GM12878 (cell line): ENCODE data around the gene TSPAN15. TPM values are rescaled to one million over a fixed set of nuclear protein-coding genes. Genes with fewer than 3 reads are reported as not detected.

Experiments
- ATAC-seq: fragments of 200-7000 bp; cut with Tn5 transposase; 3 replicates; pipeline ENCODE4 v1.9.1; 2020; ENCODE audit warnings: mild to moderate bottlenecking, moderate library complexity
- BruUV-seq: library from RNA; stranded (reverse); fragments of 400-500 nt; replicated peaks from 2 replicates; lab custom pipeline; 2021; lab: Mats Ljungman, UMichigan
- CTCF ChIA-PET: fragments of 300-600 bp; sonication (Branson Sonifier 250); formaldehyde crosslinking; extraction: SDS; loops from one replicate; lab custom pipeline; 2021; ENCODE audit warnings: inconsistent platforms; lab: Yijun Ruan, JAX
- POLR2A ChIA-PET: fragments of 350-600 bp; formaldehyde crosslinking; extraction: SDS; loops from one replicate; lab custom pipeline; 2021; ENCODE audit warnings: inconsistent platforms; lab: Charles Lee
- RAD21 ChIA-PET: fragments of 300-600 bp; sonication (Branson Sonifier 250); formaldehyde crosslinking; loops from one replicate; lab custom pipeline; 2023; ENCODE audit warnings: antibody characterized with exemption; ENCODE audit not compliant: unreplicated experiment; lab: Charles Lee
- SMC1A ChIA-PET: fragments of 300-600 bp; sonication (Branson Sonifier 250); formaldehyde crosslinking; loops from one replicate; lab custom pipeline; 2023; ENCODE audit not compliant: unreplicated experiment, uncharacterized antibody; lab: Charles Lee
- DNase-seq: peaks from one replicate; pipeline ENCODE4 v3.0.0-alpha.2; 2011; ENCODE audit warnings: low read depth, low spot score
- FAIRE-seq: peaks from 3 replicates; lab custom pipeline; 2011; peaks lifted over from hg19 to GRCh38; lab: Jason Lieb, UNC
- H2AFZ ChIP-seq: 2 replicates; pipeline ENCODE4 v1.6.0; 2011; ENCODE audit warnings: low read depth, low read length, control low read depth; ENCODE audit not compliant: control insufficient read depth
- H3K27ac ChIP-seq: 2 replicates; pipeline ENCODE4 v1.5.1; 2011; ENCODE audit warnings: control low read depth; ENCODE audit not compliant: control insufficient read depth, insufficient read depth
- H3K27me3 ChIP-seq, 2 experiments: replicated peaks in 1 of 2; 2 replicates each; pipeline versions ENCODE4 v1.6.0 to v1.6.1; 2011; ENCODE audit warnings: low read length in 1 of 2; ENCODE audit not compliant: control insufficient read depth in 2 of 2, insufficient read depth in 2 of 2
- H3K36me3 ChIP-seq, 2 experiments: 2 replicates each; pipeline ENCODE4 v1.5.1; 2011; ENCODE audit warnings: low read length in 1 of 2; ENCODE audit not compliant: control insufficient read depth in 2 of 2, insufficient read depth in 2 of 2
- H3K4me1 ChIP-seq: 2 replicates; pipeline ENCODE4 v1.6.1; 2011; ENCODE audit warnings: mild to moderate bottlenecking, low read length, moderate library complexity, mixed read lengths; ENCODE audit not compliant: control insufficient read depth, insufficient read depth
- H3K4me2 ChIP-seq: 2 replicates; pipeline ENCODE4 v1.6.0; 2011; ENCODE audit warnings: control low read depth; ENCODE audit not compliant: control insufficient read depth, insufficient read depth
- H3K4me3 ChIP-seq: fragments of 200-600 bp; sonication (generic); 2 replicates; pipeline ENCODE4 v1.5.1; 2016
- H3K79me2 ChIP-seq: 2 replicates; pipeline ENCODE4 v1.6.0; 2011; ENCODE audit warnings: low read length; ENCODE audit not compliant: control insufficient read depth, insufficient read depth
- H3K9ac ChIP-seq: 2 replicates; pipeline ENCODE4 v1.8.0; 2011; ENCODE audit warnings: low read length, control low read depth, mixed read lengths; ENCODE audit not compliant: control insufficient read depth, insufficient read depth
- H3K9me3 ChIP-seq: replicated peaks from 3 replicates; pipeline ENCODE4 v1.5.1; 2011; ENCODE audit warnings: mild to moderate bottlenecking, low read length; ENCODE audit not compliant: control insufficient read depth, insufficient read depth
- H4K20me1 ChIP-seq: 2 replicates; pipeline ENCODE4 v1.6.0; 2011; ENCODE audit not compliant: control insufficient read depth, insufficient read depth
- BCL11A ChIP-seq: IDR thresholded peaks from 2 replicates; pipeline ENCODE4 v1.6.1; 2011; ENCODE audit warnings: low read depth, low read length
- EP300 ChIP-seq, 2 experiments: fragments of 150-350 bp in 1 of 2; IDR thresholded peaks; 2 replicates each; pipeline ENCODE4 v1.6.1; 2011 to 2012; ENCODE audit warnings: low read depth in 2 of 2, low read length in 2 of 2, borderline replicate concordance in 1 of 2, improper control_type of control experiment in 1 of 2, inconsistent platforms in 1 of 2; ENCODE audit not compliant: control insufficient read depth in 1 of 2
- HDAC6 ChIP-seq: fragments of 200-600 bp; sonication (generic); IDR thresholded peaks from one replicate; pipeline ENCODE4 v1.8.0; 2017; ENCODE audit warnings: antibody characterized with exemption; ENCODE audit not compliant: unreplicated experiment
- MAX ChIP-seq: IDR thresholded peaks from 2 replicates; pipeline ENCODE4 v1.6.1; 2012; ENCODE audit warnings: low read depth, low read length, improper control_type of control experiment
- MYB ChIP-seq: fragments of 150-350 bp; IDR thresholded peaks from 2 replicates; pipeline ENCODE4 v1.6.1; 2014; ENCODE audit warnings: mild to moderate bottlenecking, low read depth, low read length, borderline replicate concordance
- RELA ChIP-seq: fragments of 450-650 bp; IDR thresholded peaks from 2 replicates; pipeline ENCODE4 v1.8.0; 2014; ENCODE audit warnings: borderline replicate concordance; ENCODE audit not compliant: partially characterized antibody
- YBX1 ChIP-seq: fragments of 450-650 bp; IDR thresholded peaks from 2 replicates; pipeline ENCODE4 v1.6.1; 2016; ENCODE audit warnings: antibody characterized with exemption
- WGBS: methylation state at CpG from one replicate; pipeline ENCODE4 v1.1.6; 2016; ENCODE audit warnings: low lambda C conversion rate; ENCODE audit not compliant: insufficient replicate concordance, insufficient coverage; ENCODE audit errors: missing lambda C conversion rate; 5-methylcytosine and 5-hydroxymethylcytosine counted together
- in situ Hi-C: fragments of 300-500 bp; cut with MboI; formaldehyde crosslinking; loops from 9 replicates; pipeline ENCODE4 v1.14.3; 2018; ENCODE audit warnings: mixed read lengths
- intact Hi-C: fragments of 100-400 bp; cut with micrococcal nuclease; formaldehyde crosslinking; loops from one replicate; pipeline ENCODE4 v1.14.2; 2022; ENCODE audit not compliant: unreplicated experiment
- polyA plus RNA-seq, 11 experiments: library from polyadenylated mRNA; depleted of rRNA in 4 of 11; unstranded in 6 of 11; stranded (reverse) in 5 of 11; fragments of >200 nt; fragmentation: Nextera tagmentation in 4 of 11; fragmentation: Illumina TruSeq in 1 of 11; extraction: Ambion mirVana in 4 of 11; extraction: Trizol in 1 of 11; gene quantifications; 1 replicate in 1 of 11; 2 replicates in 10 of 11; pipeline versions ENCODE4 v1.2.1 to v1.2.3, GENCODE V29; 2011 to 2016; ENCODE audit warnings: inconsistent platforms in 2 of 11, missing spikeins in 2 of 11, low read depth in 1 of 11
- total RNA-seq, 4 experiments: library from RNA; depleted of rRNA in 3 of 4; stranded (reverse); fragments of >200 nt in 3 of 4; fragmentation: Illumina TruSeq in 1 of 4; extraction: Trizol in 1 of 4; gene quantifications; 2 replicates each; pipeline versions ENCODE4 v1.2.1 to v1.2.3, GENCODE V29; 2013 to 2021
- TF ChIP-seq, protein P1 (sequence below): IDR thresholded peaks from 2 replicates; pipeline ENCODE4 v1.6.1; 2011; ENCODE audit warnings: low read depth, low read length, improper control_type of control experiment, borderline replicate concordance

The TSPAN15 gene
- total and polyA plus RNA-seq, 10 of the 15 experiments (the other 5 are each of a cell fraction or from before 2014, with no cell fraction given) = 1.3 to 8.5 (median 2.4) TPM; not detected in 2

DNA sequence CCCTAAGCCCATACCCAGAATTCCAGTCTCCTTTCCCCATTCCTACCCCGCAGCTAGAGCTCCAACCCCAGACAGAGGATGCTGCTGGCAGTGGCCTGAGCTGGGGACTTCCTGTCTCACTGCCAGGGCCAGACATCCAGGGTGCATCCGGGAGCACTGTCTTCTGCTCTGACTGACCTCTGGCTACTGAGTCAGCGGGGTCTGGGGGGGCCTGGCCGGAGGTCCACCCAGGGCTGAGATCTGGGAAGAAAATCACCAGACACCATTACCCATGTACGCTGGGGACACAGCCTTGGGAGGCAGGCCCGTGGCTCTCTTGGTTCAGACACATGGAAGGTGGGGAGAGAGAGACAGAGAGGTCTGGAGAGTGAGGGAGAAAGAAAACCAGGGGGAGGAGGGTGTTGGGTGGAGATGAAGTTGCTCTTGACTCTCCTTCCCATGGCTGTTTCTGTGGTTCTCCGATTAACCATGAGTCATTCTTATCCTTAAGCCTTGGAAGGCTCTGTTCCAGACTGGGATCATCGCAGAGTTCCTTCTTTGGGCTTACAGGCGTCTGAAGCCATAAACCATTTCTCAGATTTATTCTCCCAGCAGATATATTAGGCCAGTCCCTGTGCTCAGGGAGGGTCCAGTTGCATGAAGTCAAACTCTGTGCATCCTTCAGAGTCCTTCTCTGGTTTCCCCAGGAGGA is 23.6 kb downstream of the TSPAN15 start:
- H3K4me3 ChIP-seq = no peak overlapping the region
- no peak for TF ChIP-seq MAX
- TF ChIP-seq, protein P1, sequence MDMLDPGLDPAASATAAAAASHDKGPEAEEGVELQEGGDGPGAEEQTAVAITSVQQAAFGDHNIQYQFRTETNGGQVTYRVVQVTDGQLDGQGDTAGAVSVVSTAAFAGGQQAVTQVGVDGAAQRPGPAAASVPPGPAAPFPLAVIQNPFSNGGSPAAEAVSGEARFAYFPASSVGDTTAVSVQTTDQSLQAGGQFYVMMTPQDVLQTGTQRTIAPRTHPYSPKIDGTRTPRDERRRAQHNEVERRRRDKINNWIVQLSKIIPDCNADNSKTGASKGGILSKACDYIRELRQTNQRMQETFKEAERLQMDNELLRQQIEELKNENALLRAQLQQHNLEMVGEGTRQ = no peak
- TF ChIP-seq EP300 (IDR thresholded peaks at IDR 0.05; ENCODE audit: borderline replicate concordance in 1 of 2, control insufficient read depth in 1 of 2, low read depth in 2 of 2, low read length in 2 of 2) = no peak
- no peak for TF ChIP-seq BCL11A
- no peak for TF ChIP-seq MYB
- TF ChIP-seq YBX1 = no peak
- TF ChIP-seq HDAC6 = no peak
- no peak for TF ChIP-seq RELA
- no peak overlapping the region for H2AFZ ChIP-seq
- no peaks in the 10 kb centered on the region for H3K27me3 ChIP-seq
- ChIA-PET CTCF (no interaction called here), POLR2A (no interaction called here), SMC1A (interaction anchor here (0.8 kb wide), 1 partner anchor 26 kb away, joined by 3 read pairs; no protein-coding TSS in a partner anchor), RAD21 (no interaction called here)
- no peak overlapping the region for H3K9ac ChIP-seq
- BruUV-seq = no TSS peak
- H3K4me2 ChIP-seq = no peak overlapping the region
- DNase-seq (no peak), FAIRE-seq (no peak), ATAC-seq (no peak)
- in situ Hi-C loops (no loop called here), intact Hi-C loops (no loop called here)
- no peak overlapping the region for H3K27ac ChIP-seq
- no peaks in the 10 kb centered on the region for H3K36me3 ChIP-seq
- H3K4me1 ChIP-seq = peaks cover 14% of the 10 kb centered on the region
- no peaks in the 10 kb centered on the region for H3K9me3 ChIP-seq
- H4K20me1 ChIP-seq = no peaks in the 10 kb centered on the region
- 32% methylated on average over 9 of the region's 9 CpGs for WGBS
- no peaks in the 10 kb centered on the region for H3K79me2 ChIP-seq
